Omental fat pad (tissue), 4 donors: ENCODE results near the gene CUX1. TPM values are rescaled to one million over a fixed set of nuclear protein-coding genes. Genes with fewer than 3 reads are reported as not detected.
"Not testable (repeated sequence)": the region's sequence is repeated elsewhere in the genome, so short reads cannot be mapped to it uniquely, and the experiment has no call there.

Source experiments
- ATAC-seq: fragments of 150-250 bp; one replicate; pipeline ENCODE4 v1.9.1; 2016; ENCODE audit warnings: mild to moderate bottlenecking, moderate library complexity; ENCODE audit not compliant: low FRiP score
- DNase-seq: peaks from one replicate; pipeline ENCODE4 v3.0.0-alpha.2; 2019; ENCODE audit warnings: low spot score
- total RNA-seq, 4 donors: library from RNA; depleted of rRNA; stranded (reverse); fragments of >200 nt; gene quantifications; one replicate each; pipeline ENCODE4 v1.1.0, GENCODE V29; 2016
- TF ChIP-seq, protein P1 (sequence below), 3 donors: fragments of 450-650 bp; IDR thresholded peaks; one replicate each; pipeline ENCODE4 v1.5.1; 2016 to 2017; ENCODE audit warnings: antibody characterized with exemption in 3 of 3, mild to moderate bottlenecking in 3 of 3, moderate library complexity in 2 of 3

The CUX1 gene
- total RNA-seq, 4 donors from 2014 or later: 67.6 to 141 (median 75.7) TPM

GRCh38 chr7:101846800-101847538 lies 29.5 kb downstream of the CUX1 start:
- ATAC-seq (no peak), DNase-seq (no peak)
- TF ChIP-seq, protein P1, sequence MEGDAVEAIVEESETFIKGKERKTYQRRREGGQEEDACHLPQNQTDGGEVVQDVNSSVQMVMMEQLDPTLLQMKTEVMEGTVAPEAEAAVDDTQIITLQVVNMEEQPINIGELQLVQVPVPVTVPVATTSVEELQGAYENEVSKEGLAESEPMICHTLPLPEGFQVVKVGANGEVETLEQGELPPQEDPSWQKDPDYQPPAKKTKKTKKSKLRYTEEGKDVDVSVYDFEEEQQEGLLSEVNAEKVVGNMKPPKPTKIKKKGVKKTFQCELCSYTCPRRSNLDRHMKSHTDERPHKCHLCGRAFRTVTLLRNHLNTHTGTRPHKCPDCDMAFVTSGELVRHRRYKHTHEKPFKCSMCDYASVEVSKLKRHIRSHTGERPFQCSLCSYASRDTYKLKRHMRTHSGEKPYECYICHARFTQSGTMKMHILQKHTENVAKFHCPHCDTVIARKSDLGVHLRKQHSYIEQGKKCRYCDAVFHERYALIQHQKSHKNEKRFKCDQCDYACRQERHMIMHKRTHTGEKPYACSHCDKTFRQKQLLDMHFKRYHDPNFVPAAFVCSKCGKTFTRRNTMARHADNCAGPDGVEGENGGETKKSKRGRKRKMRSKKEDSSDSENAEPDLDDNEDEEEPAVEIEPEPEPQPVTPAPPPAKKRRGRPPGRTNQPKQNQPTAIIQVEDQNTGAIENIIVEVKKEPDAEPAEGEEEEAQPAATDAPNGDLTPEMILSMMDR (IDR thresholded peaks at IDR 0.05): no peak

DNA sequence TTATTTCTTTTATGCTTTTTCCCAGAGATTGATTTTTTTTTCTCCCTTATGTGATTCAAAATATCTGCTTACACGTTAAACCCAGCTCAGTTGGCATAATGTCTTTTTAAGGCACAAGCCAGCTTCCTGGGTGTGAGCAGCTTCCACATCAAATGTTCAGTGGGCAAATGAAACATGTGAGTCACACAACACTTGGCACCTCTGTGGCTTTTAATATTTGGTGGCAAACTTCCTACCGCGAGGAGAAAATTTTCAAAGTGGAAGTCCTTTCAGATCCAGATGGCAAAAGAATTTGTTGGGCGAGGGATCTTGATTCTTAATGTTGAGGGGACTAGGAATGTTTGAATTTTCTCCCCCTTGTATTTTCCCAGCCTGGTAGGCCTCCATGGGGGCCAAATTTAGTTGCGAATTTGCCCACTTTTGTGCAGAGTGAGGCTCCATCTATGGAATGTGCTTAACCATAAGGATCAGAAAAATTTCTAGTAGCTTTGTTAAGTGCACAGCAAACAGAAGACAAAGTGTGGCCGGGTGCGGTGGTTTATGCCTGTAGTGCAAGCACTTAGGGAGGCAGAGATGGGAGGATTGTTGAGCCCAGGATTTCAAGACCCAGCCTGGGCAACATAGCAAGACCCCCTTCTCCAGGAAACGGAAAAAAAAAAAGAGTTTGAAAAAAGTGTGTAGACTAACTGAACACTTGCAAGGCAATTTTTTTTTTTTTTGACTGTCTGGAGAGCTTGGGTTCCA lies 31.0 kb downstream of the CUX1 start:
- no peak for ATAC-seq
- no peak for DNase-seq
- TF ChIP-seq, protein P1 (IDR thresholded peaks at IDR 0.05): no peak

DNA sequence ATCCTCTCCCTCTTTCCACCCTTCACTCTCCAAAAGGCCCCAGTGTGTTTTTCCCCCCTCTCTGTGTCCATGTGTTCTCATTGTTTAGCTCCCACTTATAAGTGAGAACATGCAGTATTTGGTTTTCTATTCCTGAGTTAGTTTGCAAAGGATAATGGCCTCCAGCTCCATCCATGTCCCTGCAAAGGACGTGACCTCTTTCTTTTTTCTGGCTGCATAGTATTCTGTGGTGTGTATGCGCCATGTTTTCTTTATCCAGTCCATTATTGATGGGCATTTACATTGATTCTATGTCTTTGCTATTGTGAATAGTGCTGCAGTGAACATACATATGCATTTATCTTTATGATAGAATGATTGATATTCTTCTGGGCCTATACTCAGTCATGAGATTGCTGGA lies 31.9 kb downstream of the CUX1 start:
- DNase-seq, ATAC-seq: not testable (repeated sequence)

DNA sequence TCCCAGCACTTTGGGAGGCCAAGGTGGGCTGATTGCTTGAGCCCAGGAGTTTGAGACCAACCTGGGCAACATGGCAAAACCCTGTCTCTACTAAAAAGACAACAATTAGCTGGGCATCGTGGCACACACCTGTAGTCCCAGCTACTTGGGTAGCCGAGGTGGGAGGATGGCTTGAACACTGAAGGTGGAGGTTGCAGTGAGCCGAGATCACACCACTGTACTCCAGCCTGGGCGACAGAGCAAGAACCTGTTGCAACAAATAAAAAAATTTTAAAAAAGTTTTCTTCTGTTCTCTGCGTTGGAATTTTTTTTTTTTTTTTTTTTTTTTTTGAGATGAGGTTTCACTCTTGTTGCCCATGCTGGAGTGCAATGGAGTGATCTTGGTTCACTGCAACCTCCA lies 34.9 kb downstream of the CUX1 start:
- DNase-seq: not testable (repeated sequence)

GRCh38 chr7:101853684-101854083 lies 36.3 kb downstream of the CUX1 start:
- no peak for DNase-seq
- TF ChIP-seq, protein P1 (IDR thresholded peaks at IDR 0.05): no peak

More for the DNA sequence above, 34.9 kb downstream of the CUX1 start:
- not testable (repeated sequence) for ATAC-seq

DNA sequence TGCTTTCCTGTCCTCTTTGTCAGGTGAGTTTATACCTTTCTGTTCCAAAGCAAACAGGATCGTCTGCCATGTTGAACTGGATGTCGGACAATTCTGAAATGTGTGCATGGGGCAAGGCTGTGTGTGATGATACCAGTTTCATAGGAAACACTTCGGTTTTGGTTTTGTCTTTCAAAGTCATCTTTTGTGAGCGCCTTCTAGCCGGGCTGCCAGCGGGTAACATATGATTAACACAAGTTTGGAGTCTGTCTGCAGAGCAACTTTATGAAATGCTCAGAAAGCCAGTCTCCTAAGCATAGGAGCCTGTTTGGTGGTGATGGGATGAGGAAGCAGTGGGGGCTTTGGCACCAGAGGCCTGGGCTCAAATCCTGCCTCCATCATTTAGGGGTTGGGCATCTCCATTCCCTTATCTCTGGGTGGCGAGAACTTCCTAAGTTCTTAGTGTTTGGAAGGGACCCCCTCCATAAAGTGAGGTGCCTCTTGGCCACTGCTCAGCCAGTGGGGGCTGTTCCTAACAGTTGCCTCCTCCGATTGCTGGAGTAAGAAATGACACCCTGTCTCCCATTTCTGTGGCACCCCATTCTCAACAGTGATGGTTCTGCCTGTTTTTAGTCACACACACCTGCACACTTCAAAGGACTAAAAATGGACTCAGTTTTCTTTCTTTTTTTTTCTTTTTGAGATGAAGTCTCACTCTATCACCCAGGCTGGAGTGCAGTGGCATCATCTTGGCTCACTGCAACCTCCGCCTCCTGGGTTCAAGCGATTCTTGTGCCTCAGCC lies 36.8 kb downstream of the CUX1 start:
- TF ChIP-seq, protein P1 (IDR thresholded peaks at IDR 0.05): no peak
- no peak for DNase-seq

More at GRCh38 chr7:101853684-101854083, 36.3 kb downstream of the CUX1 start:
- no peak for ATAC-seq

DNA sequence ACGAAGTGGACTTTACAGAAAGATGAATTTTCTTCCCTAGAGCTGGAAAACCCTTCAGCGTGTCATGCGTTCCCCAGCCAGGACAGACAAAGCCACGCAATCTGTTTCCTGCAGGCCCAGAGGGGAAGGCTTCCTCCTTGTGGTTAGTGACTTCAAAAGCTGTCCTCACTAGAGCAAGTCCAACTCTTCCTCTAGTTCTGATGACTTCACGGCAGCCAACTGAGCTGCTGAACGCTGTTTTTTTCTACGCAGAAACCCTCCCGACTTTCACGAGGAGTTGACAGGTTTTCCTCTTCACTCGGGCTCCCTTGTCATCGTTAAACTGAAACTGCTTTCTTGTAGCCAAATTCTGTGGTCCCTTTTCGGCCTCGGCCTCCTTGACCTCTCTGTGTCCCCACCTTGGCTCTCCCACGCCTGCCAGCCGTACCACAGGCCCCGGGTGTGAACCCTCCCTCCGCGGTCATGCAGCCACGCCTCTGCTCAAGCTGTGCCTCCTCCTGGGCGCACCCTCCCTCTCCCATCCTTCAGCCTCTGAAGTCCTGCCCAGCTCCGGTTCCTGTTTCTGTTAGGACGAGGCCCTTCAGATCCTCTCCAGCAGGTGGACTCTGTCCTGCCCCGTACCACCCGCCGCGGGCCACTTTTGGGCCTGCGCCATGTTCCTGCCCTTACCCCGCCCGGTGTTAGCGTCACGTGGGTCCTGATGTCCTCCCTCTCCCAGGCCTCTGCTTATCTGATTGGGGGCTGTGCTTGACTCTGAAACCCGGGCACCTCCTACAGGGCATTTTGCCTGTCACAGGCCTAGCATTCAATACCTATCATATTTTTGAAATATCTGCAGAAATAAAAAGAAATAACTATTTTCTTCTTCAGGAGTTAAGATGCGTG lies 39.3 kb downstream of the CUX1 start:
- DNase-seq (peak; percentile 62), ATAC-seq (peak; percentile 88)
- TF ChIP-seq, protein P1 (IDR thresholded peaks at IDR 0.05): peak in 1 of 3 donors; percentile 35

More for the DNA sequence above, 36.8 kb downstream of the CUX1 start:
- ATAC-seq: no peak
